Neural progenitor cell (in vitro differentiated cells): Measurements from ENCODE around the gene ITSN1. TPM values are rescaled to one million over a fixed set of nuclear protein-coding genes. Genes with fewer than 3 reads are reported as not detected.

ENCODE experiments used
- DNase-seq: peaks from one replicate; pipeline ENCODE4 v3.0.0-alpha.2; 2016; ENCODE audit warnings: low spot score
- H2AFZ ChIP-seq: fragments of 200-600 bp; sonication (generic); replicated peaks from 2 replicates; pipeline ENCODE4 v1.6.1; 2016; ENCODE audit warnings: antibody characterized with exemption
- H3F3A ChIP-seq: fragments of 200-600 bp; sonication (generic); 2 replicates; pipeline ENCODE4 v1.6.1; 2016; ENCODE audit warnings: antibody characterized with exemption, low read depth
- H3K27ac ChIP-seq: fragments of 200-600 bp; sonication (generic); 2 replicates; pipeline ENCODE4 v1.5.1; 2016; ENCODE audit warnings: mild to moderate bottlenecking
- H3K27me3 ChIP-seq: fragments of 200-600 bp; sonication (generic); 2 replicates; pipeline ENCODE4 v1.6.1; 2016; ENCODE audit warnings: mild to moderate bottlenecking, moderate library complexity
- H3K36me3 ChIP-seq: fragments of 200-600 bp; sonication (generic); 2 replicates; pipeline ENCODE4 v1.5.1; 2016
- H3K4me1 ChIP-seq: fragments of 200-600 bp; sonication (generic); 2 replicates; pipeline ENCODE4 v1.6.1; 2016; ENCODE audit warnings: mixed run types
- H3K4me2 ChIP-seq: fragments of 200-600 bp; sonication (generic); 2 replicates; pipeline ENCODE4 v1.6.1; 2016
- H3K4me3 ChIP-seq: fragments of 200-600 bp; sonication (generic); 2 replicates; pipeline ENCODE4 v1.5.1; 2016
- H3K79me2 ChIP-seq: fragments of 200-600 bp; sonication (generic); 2 replicates; pipeline ENCODE4 v1.6.1; 2016; ENCODE audit warnings: low read depth
- H3K9ac ChIP-seq: fragments of 200-600 bp; sonication (generic); 2 replicates; pipeline ENCODE4 v1.6.1; 2016
- H3K9me3 ChIP-seq: fragments of 200-600 bp; sonication (generic); 2 replicates; pipeline ENCODE4 v1.5.1; 2016; ENCODE audit warnings: low read depth
- H4K20me1 ChIP-seq: fragments of 200-600 bp; sonication (generic); 2 replicates; pipeline ENCODE4 v1.6.1; 2016; ENCODE audit warnings: low read depth
- H3K27ac Mint-ChIP-seq: 3 replicates; pipeline ENCODE4 v1.8.0; 2021; ENCODE audit warnings: mixed read lengths
- H3K27me3 Mint-ChIP-seq: 2 replicates; pipeline ENCODE4 v1.8.0; 2022; ENCODE audit warnings: low read depth, mild to moderate bottlenecking, inconsistent platforms, moderate library complexity, mixed read lengths; ENCODE audit not compliant: insufficient read depth
- H3K36me3 Mint-ChIP-seq: 3 replicates; pipeline ENCODE4 v1.8.0; 2021; ENCODE audit warnings: mixed read lengths
- H3K4me1 Mint-ChIP-seq: 3 replicates; pipeline ENCODE4 v1.8.0; 2021; ENCODE audit warnings: mixed read lengths
- H3K4me3 Mint-ChIP-seq: 3 replicates; pipeline ENCODE4 v1.8.0; 2021; ENCODE audit warnings: mild to moderate bottlenecking, moderate library complexity, mixed read lengths
- H3K9me3 Mint-ChIP-seq: 3 replicates; pipeline ENCODE4 v1.8.0; 2020; ENCODE audit warnings: mixed read lengths
- EZH2 ChIP-seq: fragments of 200-600 bp; sonication (generic); IDR thresholded peaks from 2 replicates; pipeline ENCODE4 v1.6.1; 2017; ENCODE audit warnings: antibody characterized with exemption, mild to moderate bottlenecking, moderate library complexity
- EZH2phosphoT487 ChIP-seq: fragments of 200-600 bp; sonication (generic); IDR thresholded peaks from 2 replicates; pipeline ENCODE4 v1.6.1; 2017; ENCODE audit warnings: antibody characterized with exemption
- total RNA-seq: library from RNA; depleted of rRNA; stranded (reverse); fragments of >200 nt; gene quantifications from 2 replicates; pipeline ENCODE4 v1.2.3, GENCODE V29; 2015; ENCODE audit warnings: low replicate concordance
- TF ChIP-seq, protein P1 (sequence below): fragments of 200-600 bp; sonication (generic); IDR thresholded peaks from 2 replicates; pipeline ENCODE4 v1.5.1; 2017; ENCODE audit warnings: antibody characterized with exemption, mild to moderate bottlenecking

The ITSN1 gene
- total RNA-seq, 1 donor from 2014 or later: 136 TPM

GRCh38 chr21:33684068-33684467 is 41.8 kb downstream of the ITSN1 start:
- Histone ChIP-seq H3K27ac (no peak overlapping the region), H3F3A (peaks cover 18% of the 10 kb centered on the region), H3K9ac (no peak overlapping the region), H3K36me3 (no peaks in the 10 kb centered on the region), H3K4me3 (no peak overlapping the region), H3K4me1 (peaks cover 23% of the 10 kb centered on the region), H3K79me2 (peaks cover 100% of the 10 kb centered on the region), H3K9me3 (no peaks in the 10 kb centered on the region), H4K20me1 (peaks cover 64% of the 10 kb centered on the region), H3K4me2 (no peak overlapping the region), H3K27me3 (no peaks in the 10 kb centered on the region), H2AFZ (no peak overlapping the region)
- Mint-ChIP-seq H3K27ac (peak overlapping the region; percentile 89), H3K9me3 (peaks cover 14% of the 10 kb centered on the region), H3K36me3 (peaks cover 16% of the 10 kb centered on the region), H3K4me1 (peaks cover 51% of the 10 kb centered on the region), H3K4me3 (peak overlapping the region; percentile 46), H3K27me3 (peaks cover 2% of the 10 kb centered on the region)
- DNase-seq: no peak
- no peak for TF ChIP-seq EZH2
- TF ChIP-seq, protein P1, sequence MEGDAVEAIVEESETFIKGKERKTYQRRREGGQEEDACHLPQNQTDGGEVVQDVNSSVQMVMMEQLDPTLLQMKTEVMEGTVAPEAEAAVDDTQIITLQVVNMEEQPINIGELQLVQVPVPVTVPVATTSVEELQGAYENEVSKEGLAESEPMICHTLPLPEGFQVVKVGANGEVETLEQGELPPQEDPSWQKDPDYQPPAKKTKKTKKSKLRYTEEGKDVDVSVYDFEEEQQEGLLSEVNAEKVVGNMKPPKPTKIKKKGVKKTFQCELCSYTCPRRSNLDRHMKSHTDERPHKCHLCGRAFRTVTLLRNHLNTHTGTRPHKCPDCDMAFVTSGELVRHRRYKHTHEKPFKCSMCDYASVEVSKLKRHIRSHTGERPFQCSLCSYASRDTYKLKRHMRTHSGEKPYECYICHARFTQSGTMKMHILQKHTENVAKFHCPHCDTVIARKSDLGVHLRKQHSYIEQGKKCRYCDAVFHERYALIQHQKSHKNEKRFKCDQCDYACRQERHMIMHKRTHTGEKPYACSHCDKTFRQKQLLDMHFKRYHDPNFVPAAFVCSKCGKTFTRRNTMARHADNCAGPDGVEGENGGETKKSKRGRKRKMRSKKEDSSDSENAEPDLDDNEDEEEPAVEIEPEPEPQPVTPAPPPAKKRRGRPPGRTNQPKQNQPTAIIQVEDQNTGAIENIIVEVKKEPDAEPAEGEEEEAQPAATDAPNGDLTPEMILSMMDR: no peak
- TF ChIP-seq EZH2phosphoT487: no peak

DNA sequence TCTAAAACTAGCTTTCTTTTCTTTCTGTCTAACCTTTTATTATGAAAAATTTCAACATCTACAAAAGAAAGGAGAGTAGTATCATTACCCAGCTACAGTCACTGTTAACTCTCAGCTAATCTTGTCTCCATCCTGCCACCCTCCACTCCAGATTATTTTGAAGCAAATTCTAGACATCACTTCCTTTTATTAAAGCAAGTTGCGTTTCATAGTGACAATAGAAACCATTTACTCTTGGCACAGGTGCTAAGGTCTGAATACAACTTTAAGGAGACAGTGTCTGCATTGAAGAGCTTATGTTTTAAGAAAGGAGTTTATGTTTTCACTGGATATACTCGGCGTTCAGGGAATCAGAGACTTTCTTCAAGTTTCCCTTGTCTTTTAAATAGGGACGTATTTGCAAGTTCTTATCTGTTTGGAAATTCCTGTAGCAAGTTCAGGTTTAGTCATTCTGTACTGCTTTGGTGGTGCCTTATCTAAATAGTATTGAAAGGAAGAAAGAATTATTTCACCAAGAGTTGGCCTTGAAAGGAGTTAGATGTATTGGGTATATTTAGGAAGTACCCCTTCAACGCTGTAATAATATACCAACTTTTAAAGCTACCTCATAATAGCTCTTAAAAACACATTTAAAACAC is 42.7 kb downstream of the ITSN1 start:
- no peak overlapping the region for H3K9ac ChIP-seq
- H3K27ac ChIP-seq: no peak overlapping the region
- Mint-ChIP-seq H3K27ac (peak overlapping the region; percentile 91), H3K4me3 (no peak overlapping the region), H3K27me3 (peaks cover 2% of the 10 kb centered on the region), H3K36me3 (peaks cover 10% of the 10 kb centered on the region), H3K4me1 (peaks cover 51% of the 10 kb centered on the region), H3K9me3 (peaks cover 8% of the 10 kb centered on the region)
- H3K4me3 ChIP-seq: no peak overlapping the region
- peaks cover 72% of the 10 kb centered on the region for H4K20me1 ChIP-seq
- DNase-seq: no peak
- H3K4me2 ChIP-seq: no peak overlapping the region
- H3K9me3 ChIP-seq: no peaks in the 10 kb centered on the region
- H3K4me1 ChIP-seq: peaks cover 23% of the 10 kb centered on the region
- TF ChIP-seq, protein P1: no peak
- TF ChIP-seq EZH2phosphoT487 (no peak), EZH2 (no peak)
- H3K79me2 ChIP-seq: peaks cover 100% of the 10 kb centered on the region
- H2AFZ ChIP-seq: no peak overlapping the region
- H3K36me3 ChIP-seq: no peaks in the 10 kb centered on the region
- H3K27me3 ChIP-seq: no peaks in the 10 kb centered on the region
- H3F3A ChIP-seq: peaks cover 20% of the 10 kb centered on the region

- Histone ChIP-seq H3K27ac (no peak overlapping the region), H3K36me3 (no peaks in the 10 kb centered on the region), H3K79me2 (peaks cover 100% of the 10 kb centered on the region), H4K20me1 (peaks cover 79% of the 10 kb centered on the region), H3K4me2 (no peak overlapping the region), H3K9me3 (no peaks in the 10 kb centered on the region), H2AFZ (no peak overlapping the region), H3K27me3 (no peaks in the 10 kb centered on the region), H3K4me1 (peaks cover 23% of the 10 kb centered on the region), H3K9ac (no peak overlapping the region), H3F3A (peaks cover 21% of the 10 kb centered on the region), H3K4me3 (no peak overlapping the region)
- Mint-ChIP-seq H3K27ac (peak overlapping the region; percentile 36), H3K36me3 (peaks cover 7% of the 10 kb centered on the region), H3K9me3 (peaks cover 6% of the 10 kb centered on the region), H3K4me1 (peaks cover 52% of the 10 kb centered on the region), H3K4me3 (peak overlapping the region; percentile 24), H3K27me3 (no peaks in the 10 kb centered on the region)
- no peak for TF ChIP-seq EZH2
- no peak for TF ChIP-seq EZH2phosphoT487
- TF ChIP-seq, protein P1: no peak
- no peak for DNase-seq
Observed at GRCh38 chr21:33685613-33686197, 43.4 kb downstream of the ITSN1 start.
